ENCODE data around the gene STK10.

DNA sequence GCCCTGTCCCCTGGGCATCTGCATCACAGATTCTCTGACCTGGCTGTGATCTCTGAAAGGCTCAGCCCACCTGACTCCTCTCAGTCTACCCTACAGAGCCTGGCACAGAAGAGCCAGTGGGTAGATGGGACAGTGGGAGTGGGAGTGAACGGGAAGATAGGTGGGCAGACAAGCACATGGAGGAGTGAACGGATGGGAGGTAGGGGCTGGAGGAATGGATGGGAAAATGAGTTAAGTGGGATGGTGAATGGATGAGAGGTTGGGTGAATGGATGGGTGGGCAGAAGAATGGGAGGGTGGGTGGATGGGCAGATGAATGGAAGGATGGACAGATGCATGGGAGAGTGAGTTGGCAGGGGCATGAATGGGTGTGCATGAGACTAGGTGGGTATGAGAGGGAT is 18.8 kb downstream of the STK10 start:
- no peak for TF ChIP-seq SUZ12 (IDR thresholded peaks at IDR 0.05; ENCODE audit: extremely low read depth, insufficient read depth, insufficient read length)
- TF ChIP-seq ZNF274 (IDR thresholded peaks at IDR 0.05; ENCODE audit: low read depth, low read length), result no peak
